HG02973 (cell line): ENCODE results near the gene ZMYND10.
A peak's percentile ranks its signal among the peaks of the same experiment; 100 is the strongest.

Experiments used
- ATAC-seq: cut with Tn5 transposase; IDR thresholded peaks from one replicate; pipeline ENCODE4 v1.9.1; 2021; ENCODE audit warnings: moderate library complexity; ENCODE audit not compliant: unreplicated experiment

The ZMYND10 gene

DNA sequence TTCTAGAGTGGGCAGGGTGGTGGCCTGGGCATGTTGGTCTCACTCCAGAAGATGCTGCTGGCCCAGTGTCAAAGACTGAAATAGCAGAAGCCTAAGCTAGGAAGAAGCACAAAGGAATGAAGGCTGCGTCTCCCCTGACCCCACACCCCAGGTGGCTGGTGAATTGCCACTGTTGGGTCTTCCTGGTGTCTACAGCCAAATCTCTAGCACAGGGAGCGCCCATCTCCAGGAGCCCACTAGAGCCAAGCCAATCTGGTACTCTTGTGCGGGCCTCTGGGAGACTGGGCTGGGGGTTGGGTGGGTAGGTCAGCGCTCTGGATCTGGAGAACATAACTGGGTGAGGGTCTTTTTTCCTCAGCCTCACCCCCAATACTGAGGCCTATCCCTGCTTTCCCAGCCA lies 18.4 kb downstream of the ZMYND10 start:
- ATAC-seq = no peak

GRCh38 chr3:50326182-50326541 lies 19.4 kb downstream of the ZMYND10 start:
- ATAC-seq = no peak

GRCh38 chr3:50325497-50326181 lies 19.9 kb downstream of the ZMYND10 start:
- no peak for ATAC-seq

- no peak for ATAC-seq
Measured at GRCh38 chr3:50325113-50325480, 20.4 kb downstream of the ZMYND10 start.

DNA sequence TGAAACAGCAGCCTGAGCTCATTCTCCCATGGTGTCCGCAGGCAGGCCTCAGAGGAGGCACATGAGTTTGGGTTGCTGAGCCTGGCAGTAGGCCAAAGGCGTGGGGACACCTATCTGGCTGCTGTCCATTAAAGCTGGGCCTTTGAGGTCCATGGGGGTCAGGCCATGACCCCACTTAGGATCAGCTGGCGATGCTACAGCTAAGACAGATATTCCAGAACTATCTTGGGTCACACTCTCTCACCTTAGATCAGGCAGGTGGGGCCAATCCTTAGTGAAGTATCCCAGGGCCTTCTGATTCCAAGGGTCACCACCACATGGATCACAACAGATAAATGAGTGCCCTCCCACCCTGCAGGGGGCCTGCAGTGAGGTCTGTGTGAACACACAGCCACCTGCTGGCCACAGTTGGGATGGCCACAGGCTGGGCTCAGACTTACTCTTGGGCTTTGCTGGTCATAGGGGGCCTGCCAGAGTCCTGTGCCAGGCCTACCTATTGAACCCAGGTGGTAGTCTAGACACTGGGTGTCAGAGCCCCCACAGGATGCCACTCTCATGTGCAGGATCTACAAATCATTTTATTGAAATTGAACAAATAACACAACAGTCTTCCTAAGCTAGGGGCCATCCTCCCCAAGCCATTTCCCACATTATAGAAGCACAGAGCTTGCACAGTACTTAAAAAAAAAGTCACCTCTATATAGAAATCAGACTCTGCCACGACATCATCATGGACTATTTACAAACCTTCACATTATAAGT lies 21.0 kb downstream of the ZMYND10 start:
- no peak for ATAC-seq

DNA sequence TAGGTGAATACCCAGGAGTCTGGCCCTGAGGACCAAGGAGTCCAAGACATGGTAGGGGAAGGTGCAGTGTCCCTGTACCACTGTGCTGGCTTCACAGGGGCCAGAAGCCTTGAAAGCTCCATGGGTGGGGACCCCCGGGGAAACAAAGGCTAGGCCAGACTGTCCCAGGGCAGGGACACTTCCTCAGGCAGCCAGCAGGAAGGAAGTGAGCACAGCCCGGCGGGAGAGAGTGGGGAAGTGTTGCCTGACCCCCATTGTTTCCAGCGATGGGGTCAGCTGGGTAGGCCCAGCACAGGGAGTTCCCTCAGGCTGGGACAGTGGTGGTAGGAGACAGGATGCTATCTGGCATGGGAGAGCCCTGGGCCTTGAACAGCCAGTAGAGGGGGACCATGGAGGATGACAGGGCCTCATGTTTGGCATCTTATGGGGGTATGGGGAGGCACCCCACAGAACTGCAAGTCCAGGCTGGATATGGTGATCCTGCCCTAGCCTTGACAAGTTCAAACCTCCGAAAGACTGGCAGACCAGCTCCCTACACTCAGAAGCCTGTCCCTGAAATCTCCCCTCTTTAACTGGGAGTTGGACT lies 21.8 kb downstream of the ZMYND10 start:
- no peak for ATAC-seq

- no peak for ATAC-seq
Measured at GRCh38 chr3:50323092-50323600, 22.4 kb downstream of the ZMYND10 start.

- no peak for ATAC-seq
Measured at GRCh38 chr3:50322386-50323091, 23.0 kb downstream of the ZMYND10 start, which contains the start of gene HYAL2. TSS of gene HYAL2 (minus strand) at chr3:50322745. CDS start at chr3:50320489, 2,256 bp downstream.

GRCh38 chr3:50322115-50322385 lies 23.5 kb downstream of the ZMYND10 start:
- no peak for ATAC-seq

DNA sequence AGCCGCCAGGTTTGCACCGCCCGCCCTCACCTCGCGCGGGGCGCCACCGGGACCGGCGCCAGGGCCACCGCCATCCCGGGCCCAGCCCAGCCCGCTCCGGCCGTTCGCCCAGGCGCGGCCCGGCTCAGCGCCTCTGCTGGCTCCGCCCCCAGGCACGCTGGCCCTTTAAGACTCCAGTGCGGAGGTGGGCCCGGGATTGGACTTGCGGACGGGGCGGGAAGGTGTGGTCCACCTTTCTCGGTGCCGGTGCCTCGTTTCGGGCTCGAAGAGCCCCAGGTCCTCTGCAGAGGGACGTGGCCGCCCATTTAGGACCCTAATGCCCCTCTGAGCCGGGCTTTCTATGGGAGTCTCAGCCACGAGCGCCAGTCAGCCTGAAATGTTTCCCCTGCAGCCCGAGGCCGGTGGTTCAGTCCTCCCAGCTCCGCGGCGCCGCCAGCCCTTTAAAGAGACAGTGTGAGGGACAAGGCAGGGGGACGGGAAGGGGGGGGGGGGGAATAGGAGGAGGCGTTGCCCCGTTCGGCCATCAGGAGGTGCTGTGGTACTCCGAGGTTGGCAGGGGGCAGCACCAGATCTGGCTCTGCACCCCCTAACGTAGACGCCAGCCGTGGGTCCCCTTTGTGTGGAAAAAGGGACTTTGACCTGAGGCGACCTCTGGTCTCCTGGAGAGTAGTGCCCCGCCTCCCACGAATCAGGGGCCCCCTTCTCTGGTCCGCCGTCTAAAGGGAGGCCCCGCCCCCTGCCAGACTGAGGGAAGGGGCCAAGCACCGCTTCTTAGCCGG lies 24.0 kb downstream of the ZMYND10 start:
- ATAC-seq = peak; percentile 72

DNA sequence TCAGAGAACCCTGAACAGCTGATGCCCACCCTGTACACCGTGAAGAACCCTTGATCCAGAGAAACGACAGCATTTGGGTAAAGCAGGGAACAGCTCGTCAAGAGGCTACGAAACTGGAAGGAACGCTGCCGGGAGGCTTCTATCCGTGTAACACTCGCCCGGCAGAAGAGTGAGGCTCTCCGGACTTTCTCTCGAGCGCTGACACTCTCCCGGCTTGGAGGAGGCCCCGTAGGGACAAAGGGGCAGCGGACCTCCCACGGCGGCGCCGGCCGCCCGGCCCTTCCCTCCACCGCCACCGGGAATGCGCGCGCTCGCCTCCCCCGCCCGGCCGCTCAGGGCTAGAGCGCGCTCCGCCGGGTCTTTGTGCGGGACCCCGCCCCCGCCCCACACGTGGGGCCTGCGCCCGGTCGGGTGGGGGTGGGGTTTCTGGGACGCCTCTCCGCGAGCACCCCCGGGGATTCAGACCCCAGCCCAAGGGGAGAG lies 24.6 kb downstream of the ZMYND10 start:
- peak; percentile 36 for ATAC-seq

- ATAC-seq = no peak
Measured at GRCh38 chr3:50319894-50320625, 25.5 kb downstream of the ZMYND10 start.

GRCh38 chr3:50319181-50319893 lies 26.2 kb downstream of the ZMYND10 start:
- no peak for ATAC-seq

DNA sequence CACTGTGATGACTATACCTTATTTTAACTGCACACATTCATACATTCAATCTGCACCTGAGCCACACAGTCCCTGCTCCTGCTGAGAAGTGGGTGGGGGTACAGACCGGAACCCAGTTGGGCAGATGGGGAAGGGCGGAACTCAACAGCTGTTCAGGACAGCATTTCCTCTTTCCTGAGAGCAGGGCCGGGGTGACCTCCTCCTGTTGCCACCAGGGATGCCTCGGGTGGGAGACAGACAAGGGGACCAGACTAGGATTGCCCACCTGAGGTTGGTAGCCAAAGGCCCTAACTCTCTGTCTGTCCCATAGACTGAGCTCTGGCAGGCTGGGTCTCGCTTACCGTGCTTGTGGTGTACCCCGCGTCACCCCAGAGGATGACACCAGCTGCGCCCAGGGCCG lies 26.9 kb downstream of the ZMYND10 start:
- ATAC-seq = no peak

- ATAC-seq = no peak
Measured at GRCh38 chr3:50318163-50318562, 27.4 kb downstream of the ZMYND10 start.

GRCh38 chr3:50317300-50317699 lies 28.2 kb downstream of the ZMYND10 start:
- ATAC-seq = no peak

GRCh38 chr3:50316657-50317242 lies 28.8 kb downstream of the ZMYND10 start:
- no peak for ATAC-seq

- no peak for ATAC-seq
Measured at GRCh38 chr3:50314816-50315215, 30.7 kb downstream of the ZMYND10 start.

GRCh38 chr3:50314342-50314741 lies 31.2 kb downstream of the ZMYND10 start:
- ATAC-seq = no peak
